ENCODE results near the gene EFNA1.
"Not testable (repeated sequence)": the region's sequence is repeated elsewhere in the genome, so short reads cannot be mapped to it uniquely, and the experiment has no call there.

The EFNA1 gene

DNA sequence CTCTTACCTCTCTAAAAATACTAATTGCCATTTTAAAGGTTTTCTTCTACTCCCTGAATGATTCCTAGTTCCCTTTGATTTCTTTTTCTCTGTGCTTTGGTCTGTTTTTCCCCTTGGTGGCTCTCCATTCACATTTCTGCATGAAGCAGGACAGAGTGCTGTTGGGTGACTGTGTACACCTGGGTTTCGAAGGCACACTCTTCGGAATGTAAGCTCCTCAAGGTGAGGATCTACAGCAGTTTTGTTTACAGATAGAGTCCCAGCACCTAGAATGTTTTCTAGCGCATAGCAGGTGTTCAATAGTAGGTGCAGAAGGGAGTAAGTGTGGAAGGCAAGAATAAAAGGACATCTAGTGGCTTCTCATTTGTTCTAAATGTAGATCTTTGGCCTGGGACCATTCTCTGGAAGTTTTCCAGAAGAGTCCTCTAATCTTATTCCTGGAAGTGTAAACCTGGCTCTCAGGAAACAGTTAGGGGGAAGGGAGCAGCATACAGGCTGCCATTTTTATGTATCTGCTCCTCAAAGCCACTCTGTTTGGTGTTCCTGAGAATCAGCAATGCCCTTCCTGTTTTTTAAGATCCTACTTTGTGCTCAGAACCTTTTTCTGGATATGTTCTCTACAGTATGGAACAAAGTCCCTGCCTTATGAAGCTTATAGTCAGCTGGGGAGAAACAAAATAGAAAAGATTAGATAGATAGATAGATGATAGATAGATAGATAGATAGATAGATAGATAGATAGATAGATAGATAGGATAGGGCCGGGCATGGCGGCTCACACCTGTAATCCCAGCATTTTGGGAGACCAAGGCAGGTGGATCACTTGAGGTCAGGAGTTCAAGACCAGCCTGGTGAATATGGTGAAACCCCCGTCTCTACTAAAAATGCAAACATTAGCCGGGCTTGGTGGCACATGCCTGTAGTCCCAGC lies 22.8 kb upstream of the EFNA1 start:
- DNase-seq: no peak
- TF ChIP-seq GATA1 (IDR thresholded peaks at IDR 0.05; ENCODE audit: low read depth, low read length): no peak
- TF ChIP-seq POLR2A (IDR thresholded peaks at IDR 0.05; ENCODE audit: low read length): no peak

DNA sequence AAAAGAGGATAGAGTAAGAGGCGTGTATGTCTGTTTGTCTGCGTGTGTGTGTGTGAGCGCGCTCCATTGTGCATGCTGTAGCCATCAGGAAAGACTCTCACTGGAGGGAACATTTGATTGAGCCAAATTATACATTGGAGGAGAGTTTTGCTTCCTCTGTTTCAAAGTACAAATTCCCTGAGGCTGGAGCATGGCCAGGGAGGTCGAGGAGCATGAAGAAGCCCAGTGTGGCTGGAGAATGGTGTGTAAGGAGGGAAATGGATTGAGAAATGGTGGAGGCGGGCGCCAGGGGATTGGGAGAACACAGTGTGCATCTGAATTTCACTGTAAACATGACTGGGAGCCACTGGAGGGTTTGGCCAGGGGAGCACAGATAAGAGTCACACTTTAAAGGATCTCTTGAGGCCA lies 22.1 kb upstream of the EFNA1 start:
- no peak for DNase-seq
- TF ChIP-seq GATA1 (IDR thresholded peaks at IDR 0.05; ENCODE audit: low read depth, low read length): no peak

GRCh38 chr1:155106862-155107261 lies 20.8 kb upstream of the EFNA1 start:
- no peak for DNase-seq

DNA sequence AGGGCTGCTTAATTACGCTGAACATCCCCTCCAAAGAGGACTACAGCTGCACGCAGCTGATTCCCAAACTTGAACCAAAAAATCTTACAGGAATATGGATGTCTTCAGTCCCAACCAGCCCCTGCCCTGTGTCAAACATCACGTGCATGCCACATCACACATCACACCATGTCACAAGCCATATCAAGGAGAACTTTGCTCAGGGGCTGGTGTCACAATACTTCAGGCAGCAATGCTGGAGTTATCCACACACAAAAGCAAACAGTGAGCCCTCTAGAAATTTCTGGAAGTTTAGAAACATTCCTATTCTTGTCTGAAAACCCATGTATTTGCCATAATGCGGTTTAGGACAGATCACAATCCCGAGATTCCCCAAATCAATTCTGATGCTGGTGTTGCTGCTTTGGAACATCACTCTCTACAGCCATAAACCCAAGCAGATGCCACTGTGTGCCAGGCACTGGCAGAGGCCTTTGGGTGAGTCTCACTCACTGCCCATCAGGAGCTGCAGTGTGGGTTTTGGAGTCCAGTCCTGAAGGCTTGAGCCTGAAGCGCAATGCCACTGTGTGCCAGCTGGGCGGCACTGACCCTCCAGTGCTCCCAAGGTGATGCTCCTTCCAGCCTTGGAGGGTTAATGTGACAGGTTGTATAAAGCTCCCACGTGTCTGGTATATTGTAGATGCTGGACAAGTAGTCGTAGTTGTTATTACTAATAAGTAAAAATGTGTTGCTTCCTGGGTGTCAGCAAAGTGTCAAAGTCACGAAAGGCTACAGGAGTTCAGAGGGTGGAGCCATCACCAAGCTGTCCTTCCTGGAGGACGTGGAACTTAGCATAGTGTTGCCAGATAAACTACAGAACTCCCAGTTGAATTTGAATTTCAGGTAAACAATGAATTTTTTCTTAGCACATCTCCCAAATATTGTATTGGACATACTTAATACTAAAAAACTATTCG lies 20.1 kb upstream of the EFNA1 start:
- no peak for DNase-seq
- TF ChIP-seq GATA1 (IDR thresholded peaks at IDR 0.05; ENCODE audit: low read depth, low read length): no peak
- no peak for TF ChIP-seq POLR2A (IDR thresholded peaks at IDR 0.05; ENCODE audit: low read length)

More at GRCh38 chr1:155106862-155107261, 20.8 kb upstream of the EFNA1 start:
- TF ChIP-seq POLR2A (IDR thresholded peaks at IDR 0.05; ENCODE audit: low read length) (no peak), GATA1 (IDR thresholded peaks at IDR 0.05; ENCODE audit: low read depth, low read length) (no peak)

DNA sequence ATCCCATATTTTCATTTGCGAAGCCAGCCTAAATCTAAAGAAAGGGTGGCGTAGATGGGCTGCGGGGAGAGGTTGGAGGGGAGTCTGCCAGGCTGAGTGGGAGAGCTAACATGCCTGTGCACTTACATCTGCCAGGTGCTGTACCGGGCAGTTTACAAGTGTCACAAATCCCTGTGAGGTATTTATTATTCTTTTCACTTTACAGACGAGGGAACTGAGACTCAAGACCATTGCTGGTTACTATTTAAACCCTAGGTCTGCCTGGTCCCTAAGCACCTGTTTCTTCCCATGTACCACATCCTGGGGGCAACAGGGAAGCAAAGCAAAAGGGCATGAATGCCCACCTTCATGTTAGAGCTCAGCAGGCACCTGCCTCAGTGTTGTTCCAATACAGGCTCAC lies 19.4 kb upstream of the EFNA1 start:
- TF ChIP-seq GATA1 (IDR thresholded peaks at IDR 0.05; ENCODE audit: low read depth, low read length) (no peak), POLR2A (IDR thresholded peaks at IDR 0.05; ENCODE audit: low read length) (no peak)
- DNase-seq: no peak

DNA sequence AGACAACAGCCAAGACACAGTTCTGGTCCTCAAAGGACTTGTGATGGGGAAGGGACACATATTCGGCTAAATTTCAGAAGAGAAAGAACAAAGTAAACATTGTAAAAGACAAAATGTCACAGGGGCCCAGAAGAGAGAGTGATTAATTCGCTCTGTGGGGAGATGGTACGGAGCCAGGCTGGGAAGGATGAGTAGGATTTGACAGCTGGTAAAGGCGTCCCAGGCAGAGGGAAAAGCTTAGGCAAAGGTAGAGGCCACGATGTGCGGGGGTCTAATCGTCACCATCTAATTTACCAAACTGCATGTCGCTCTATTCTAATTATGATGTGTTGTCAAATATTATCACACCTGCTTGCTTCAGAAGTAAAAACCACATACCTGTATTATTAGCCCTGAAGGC lies 17.3 kb upstream of the EFNA1 start:
- no peak for DNase-seq
- no peak for TF ChIP-seq GATA1 (IDR thresholded peaks at IDR 0.05; ENCODE audit: low read depth, low read length)
- TF ChIP-seq POLR2A (IDR thresholded peaks at IDR 0.05; ENCODE audit: low read length): no peak

- TF ChIP-seq POLR2A (IDR thresholded peaks at IDR 0.05; ENCODE audit: low read length) (no peak), GATA1 (IDR thresholded peaks at IDR 0.05; ENCODE audit: low read depth, low read length) (no peak)
- DNase-seq: no peak
These were observed 16.9 kb upstream of the EFNA1 start for GRCh38 chr1:155110826-155111225.

DNA sequence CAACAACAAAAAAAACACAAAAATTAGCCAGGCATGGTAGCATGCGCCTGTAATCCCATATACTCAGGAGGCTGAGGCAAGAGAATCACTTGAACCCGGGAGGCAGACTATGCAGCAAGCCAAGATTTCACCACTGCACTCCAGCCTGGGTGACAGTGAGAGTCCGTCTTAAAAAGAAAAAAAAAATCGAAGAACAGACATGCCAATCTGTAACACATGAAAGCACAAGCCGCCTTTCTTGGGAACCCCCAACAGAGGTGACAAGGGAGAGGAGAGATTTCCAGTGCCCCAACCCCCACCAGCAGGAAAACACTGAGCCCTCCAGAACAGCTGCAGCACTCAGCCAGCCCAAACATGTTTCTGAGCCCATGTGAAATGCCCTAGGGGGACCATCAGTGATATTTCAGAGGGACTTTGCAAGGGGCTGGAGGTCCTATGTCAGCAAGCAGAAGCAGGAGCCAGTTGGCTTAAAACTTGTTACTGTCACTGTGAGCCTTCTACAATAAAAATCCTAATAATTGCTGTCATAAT lies 14.2 kb upstream of the EFNA1 start:
- TF ChIP-seq POLR2A (IDR thresholded peaks at IDR 0.05; ENCODE audit: low read length) (no peak), GATA1 (IDR thresholded peaks at IDR 0.05; ENCODE audit: low read depth, low read length) (no peak)
- DNase-seq: no peak

DNA sequence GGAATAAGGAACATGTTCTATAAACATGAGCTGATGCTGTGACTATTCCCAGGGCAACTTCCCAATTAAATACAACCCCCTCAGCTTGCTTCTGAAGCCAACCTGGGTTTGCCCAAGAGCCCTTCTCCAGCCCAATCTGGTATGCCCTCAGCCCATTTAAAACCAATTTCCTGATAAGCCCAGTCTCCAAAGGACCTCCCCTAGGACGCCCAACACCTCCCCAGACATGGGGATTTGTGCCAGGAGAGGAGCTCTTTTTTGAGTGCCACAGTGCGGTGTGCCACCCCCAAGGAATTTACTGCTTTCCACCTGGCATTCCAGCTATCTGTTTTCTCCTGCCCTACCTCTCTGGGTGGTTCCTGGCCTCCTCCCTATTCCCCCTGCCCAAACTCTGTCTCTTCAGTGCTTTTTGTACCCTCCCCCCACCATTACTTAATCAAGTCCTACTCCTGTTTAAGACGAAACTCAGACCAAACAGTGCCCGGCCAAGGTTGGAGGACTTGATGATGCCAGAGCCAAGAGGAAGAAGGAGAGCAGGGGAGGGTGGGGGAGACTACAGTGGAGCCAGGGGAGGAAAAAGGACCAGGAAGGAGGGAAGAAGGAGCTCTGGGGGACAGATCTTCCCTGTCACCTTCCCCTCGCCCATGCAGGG lies 11.4 kb upstream of the EFNA1 start:
- TF ChIP-seq POLR2A (IDR thresholded peaks at IDR 0.05; ENCODE audit: low read length) (no peak), GATA1 (IDR thresholded peaks at IDR 0.05; ENCODE audit: low read depth, low read length) (no peak)
- DNase-seq: no peak

DNA sequence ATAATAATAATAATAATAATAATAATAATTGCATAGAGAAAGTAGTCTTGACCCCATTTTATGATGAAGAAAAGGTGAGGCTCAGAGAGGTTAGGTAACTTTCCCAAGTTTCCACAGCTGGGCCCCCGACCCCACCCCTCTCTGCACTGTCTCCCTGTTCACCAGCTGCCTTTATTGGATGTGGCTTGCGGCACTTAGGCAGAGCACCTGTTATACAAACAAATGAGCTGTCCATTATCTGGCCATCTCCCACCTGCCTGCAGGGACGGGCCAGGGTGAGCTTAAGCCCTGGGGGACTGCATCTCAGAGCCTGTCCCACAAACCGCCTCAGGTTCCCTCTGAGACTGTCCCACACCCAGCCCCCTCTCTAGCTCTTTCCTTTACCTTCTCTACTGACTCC lies 10.1 kb upstream of the EFNA1 start:
- DNase-seq: no peak
- TF ChIP-seq GATA1 (IDR thresholded peaks at IDR 0.05; ENCODE audit: low read depth, low read length): no peak
- no peak for TF ChIP-seq POLR2A (IDR thresholded peaks at IDR 0.05; ENCODE audit: low read length)

- DNase-seq: not testable (repeated sequence)
These were observed 9.6 kb upstream of the EFNA1 start for GRCh38 chr1:155118090-155118489.

GRCh38 chr1:155120253-155120652 lies 7.4 kb upstream of the EFNA1 start:
- no peak for TF ChIP-seq POLR2A (IDR thresholded peaks at IDR 0.05; ENCODE audit: low read length)
- no peak for TF ChIP-seq GATA1 (IDR thresholded peaks at IDR 0.05; ENCODE audit: low read depth, low read length)
- no peak for DNase-seq

- TF ChIP-seq POLR2A (IDR thresholded peaks at IDR 0.05; ENCODE audit: low read length): no peak
- no peak for DNase-seq
These were observed 6.4 kb upstream of the EFNA1 start for GRCh38 chr1:155121249-155121648.

GRCh38 chr1:155122308-155122707 lies 5.4 kb upstream of the EFNA1 start:
- TF ChIP-seq POLR2A (IDR thresholded peaks at IDR 0.05; ENCODE audit: low read length) (no peak), GATA1 (IDR thresholded peaks at IDR 0.05; ENCODE audit: low read depth, low read length) (no peak)
- no peak for DNase-seq

Measured in erythroblast (primary cell).